Activated CD4-positive, alpha-beta T cell treated with anti-CD3 and anti-CD28 coated beads, Interleukin-2, amount 10 ng/mL, durations not matched to agents 7 days and 5 days (primary cell): Measurements from ENCODE around the gene LHPP. TPM values are rescaled to one million over a fixed set of nuclear protein-coding genes. Genes with fewer than 3 reads are reported as not detected.
A peak's percentile ranks its signal among the peaks of the same experiment; 100 is the strongest.
"Not testable (repeated sequence)": the region's sequence is repeated elsewhere in the genome, so short reads cannot be mapped to it uniquely, and the experiment has no call there.

Experiments used
- CTCF ChIA-PET: fragments of 350-600 bp; sonication (Branson Sonifier 250); formaldehyde crosslinking; loops from one replicate; lab custom pipeline; 2021; ENCODE audit warnings: antibody characterized with exemption; lab: Charles Lee
- POLR2A ChIA-PET: fragments of 350-600 bp; sonication (Branson Sonifier 250); formaldehyde crosslinking; loops from one replicate; lab custom pipeline; 2021; ENCODE audit warnings: antibody characterized with exemption; lab: Charles Lee
- DNase-seq: peaks from one replicate; pipeline ENCODE4 v3.0.0-alpha.2; 2020
- H3K27ac Mint-ChIP-seq: one replicate; pipeline ENCODE4 v1.8.0; 2021; ENCODE audit warnings: mild to moderate bottlenecking, moderate library complexity, mixed read lengths
- H3K27me3 Mint-ChIP-seq: one replicate; pipeline ENCODE4 v1.8.0; 2021; ENCODE audit warnings: mixed read lengths
- H3K36me3 Mint-ChIP-seq: one replicate; pipeline ENCODE4 v1.8.0; 2021; ENCODE audit warnings: low read depth, mixed read lengths
- H3K4me1 Mint-ChIP-seq: one replicate; pipeline ENCODE4 v1.8.0; 2021; ENCODE audit warnings: mixed read lengths
- H3K4me3 Mint-ChIP-seq: one replicate; pipeline ENCODE4 v1.8.0; 2021; ENCODE audit warnings: mild to moderate bottlenecking, moderate library complexity, mixed read lengths
- H3K9me3 Mint-ChIP-seq: one replicate; pipeline ENCODE4 v1.8.0; 2021; ENCODE audit warnings: mixed read lengths
- total RNA-seq, 2 experiments: library from RNA; stranded (reverse); gene quantifications; one replicate each; pipeline ENCODE4 v1.2.3, GENCODE V29; 2021

The LHPP gene
- total RNA-seq, 2 experiments from 2014 or later, result 24.2 to 28.0 TPM

- no peaks in the 10 kb centered on the region for H3K36me3 Mint-ChIP-seq
- CTCF ChIA-PET, result interaction anchor here (1.7 kb wide), 1 partner anchor 135 kb away, joined by 3 read pairs; no protein-coding TSS in a partner anchor
- no peaks in the 10 kb centered on the region for H3K9me3 Mint-ChIP-seq
- DNase-seq, result no peak
- no peak overlapping the region for H3K27ac Mint-ChIP-seq
- H3K4me1 Mint-ChIP-seq, result peaks cover 6% of the 10 kb centered on the region
- no peak overlapping the region for H3K4me3 Mint-ChIP-seq
- H3K27me3 Mint-ChIP-seq, result no peaks in the 10 kb centered on the region
- POLR2A ChIA-PET, result no interaction called here
Measured at GRCh38 chr10:124605856-124606812, 144.5 kb downstream of the LHPP start.

- ChIA-PET POLR2A (no interaction called here), CTCF (interaction anchor here (1.7 kb wide), 1 partner anchor 135 kb away, joined by 3 read pairs; no protein-coding TSS in a partner anchor)
- H3K27ac Mint-ChIP-seq, result no peak overlapping the region
- H3K9me3 Mint-ChIP-seq, result no peaks in the 10 kb centered on the region
- no peaks in the 10 kb centered on the region for H3K27me3 Mint-ChIP-seq
- H3K36me3 Mint-ChIP-seq, result no peaks in the 10 kb centered on the region
- H3K4me1 Mint-ChIP-seq, result peaks cover 12% of the 10 kb centered on the region
- no peak for DNase-seq
- no peak overlapping the region for H3K4me3 Mint-ChIP-seq
Measured at GRCh38 chr10:124606822-124607221, 145.2 kb downstream of the LHPP start.

GRCh38 chr10:124607693-124608092 lies 146.1 kb downstream of the LHPP start:
- H3K9me3 Mint-ChIP-seq, result no peaks in the 10 kb centered on the region
- ChIA-PET POLR2A (no interaction called here), CTCF (no interaction called here)
- no peaks in the 10 kb centered on the region for H3K27me3 Mint-ChIP-seq
- peaks cover 21% of the 10 kb centered on the region for H3K4me1 Mint-ChIP-seq
- H3K4me3 Mint-ChIP-seq, result no peak overlapping the region
- no peak for DNase-seq
- no peaks in the 10 kb centered on the region for H3K36me3 Mint-ChIP-seq
- no peak overlapping the region for H3K27ac Mint-ChIP-seq

- H3K4me3 Mint-ChIP-seq, result no peak overlapping the region
- DNase-seq, result no peak
- ChIA-PET POLR2A (no interaction called here), CTCF (no interaction called here)
- H3K4me1 Mint-ChIP-seq, result peaks cover 23% of the 10 kb centered on the region
- H3K27me3 Mint-ChIP-seq, result no peaks in the 10 kb centered on the region
- H3K9me3 Mint-ChIP-seq, result no peaks in the 10 kb centered on the region
- no peaks in the 10 kb centered on the region for H3K36me3 Mint-ChIP-seq
- no peak overlapping the region for H3K27ac Mint-ChIP-seq
Measured at GRCh38 chr10:124608093-124608721, 146.6 kb downstream of the LHPP start.

GRCh38 chr10:124609698-124610097 lies 148.1 kb downstream of the LHPP start:
- no peaks in the 10 kb centered on the region for H3K36me3 Mint-ChIP-seq
- no peak overlapping the region for H3K4me3 Mint-ChIP-seq
- no peaks in the 10 kb centered on the region for H3K9me3 Mint-ChIP-seq
- peak overlapping the region; percentile 60 for H3K27ac Mint-ChIP-seq
- POLR2A ChIA-PET, result no interaction called here
- DNase-seq, result no peak
- peaks cover 30% of the 10 kb centered on the region for H3K4me1 Mint-ChIP-seq
- no peaks in the 10 kb centered on the region for H3K27me3 Mint-ChIP-seq
- CTCF ChIA-PET, result no interaction called here

- H3K36me3 Mint-ChIP-seq, DNase-seq, CTCF ChIA-PET, H3K27me3 Mint-ChIP-seq, POLR2A ChIA-PET, H3K4me3 Mint-ChIP-seq, H3K9me3 Mint-ChIP-seq: not testable (repeated sequence)
- H3K4me1 Mint-ChIP-seq, result peaks cover 33% of the 10 kb centered on the region
- H3K27ac Mint-ChIP-seq, result peak overlapping the region; percentile 60
Measured at GRCh38 chr10:124610186-124610585, 148.6 kb downstream of the LHPP start.

GRCh38 chr10:124610851-124611250 lies 149.2 kb downstream of the LHPP start:
- H3K27me3 Mint-ChIP-seq, H3K36me3 Mint-ChIP-seq, POLR2A ChIA-PET, H3K4me3 Mint-ChIP-seq, DNase-seq, CTCF ChIA-PET, H3K27ac Mint-ChIP-seq, H3K9me3 Mint-ChIP-seq: not testable (repeated sequence)
- peaks cover 35% of the 10 kb centered on the region for H3K4me1 Mint-ChIP-seq

- Mint-ChIP-seq H3K9me3 (no peaks in the 10 kb centered on the region), H3K36me3 (no peaks in the 10 kb centered on the region), H3K27me3 (no peaks in the 10 kb centered on the region), H3K4me1 (peaks cover 35% of the 10 kb centered on the region), H3K27ac (peak overlapping the region; percentile 89), H3K4me3 (no peak overlapping the region)
- DNase-seq, result peak; percentile 64
- CTCF ChIA-PET, result interaction anchor here (1.3 kb wide), 1 partner anchor 120 kb away, joined by 3 read pairs; no protein-coding TSS in a partner anchor
- POLR2A ChIA-PET, result no interaction called here
Measured at GRCh38 chr10:124611738-124612137, 150.1 kb downstream of the LHPP start.

- Mint-ChIP-seq H3K9me3 (no peaks in the 10 kb centered on the region), H3K27ac (peak overlapping the region; percentile 71), H3K36me3 (peaks cover 4% of the 10 kb centered on the region), H3K27me3 (no peaks in the 10 kb centered on the region), H3K4me3 (no peak overlapping the region), H3K4me1 (peaks cover 37% of the 10 kb centered on the region)
- DNase-seq, result no peak
- ChIA-PET POLR2A (no interaction called here), CTCF (interaction anchor here (0.7 to 1.3 kb wide), 2 partner anchors 119 to 134 kb away, joined by 3 read pairs; no protein-coding TSS in a partner anchor)
Measured at GRCh38 chr10:124612611-124613498, 151.2 kb downstream of the LHPP start.

GRCh38 chr10:124614003-124614659 lies 152.5 kb downstream of the LHPP start:
- Mint-ChIP-seq H3K27ac (peak overlapping the region; percentile 62), H3K36me3 (peaks cover 5% of the 10 kb centered on the region), H3K4me1 (peaks cover 41% of the 10 kb centered on the region), H3K9me3 (no peaks in the 10 kb centered on the region), H3K27me3 (no peaks in the 10 kb centered on the region), H3K4me3 (no peak overlapping the region)
- CTCF ChIA-PET, result interaction anchor here (0.9 to 1.9 kb wide), 4 partner anchors 12 to 132 kb away, joined by 3 to 5 read pairs (median 4); no protein-coding TSS in a partner anchor
- no peak for DNase-seq
- POLR2A ChIA-PET, result no interaction called here

- H3K4me3 Mint-ChIP-seq, result no peak overlapping the region
- no peak for DNase-seq
- no peaks in the 10 kb centered on the region for H3K9me3 Mint-ChIP-seq
- H3K27ac Mint-ChIP-seq, result no peak overlapping the region
- peaks cover 43% of the 10 kb centered on the region for H3K4me1 Mint-ChIP-seq
- peaks cover 5% of the 10 kb centered on the region for H3K36me3 Mint-ChIP-seq
- ChIA-PET CTCF (interaction anchor here (1.9 kb wide), 1 partner anchor 131 kb away, joined by 5 read pairs; no protein-coding TSS in a partner anchor), POLR2A (no interaction called here)
- no peaks in the 10 kb centered on the region for H3K27me3 Mint-ChIP-seq
Measured at GRCh38 chr10:124615259-124615658, 153.6 kb downstream of the LHPP start.
